Hepatocyte (in vitro differentiated cells): Measurements from ENCODE around the gene L1TD1. TPM values are rescaled to one million over a fixed set of nuclear protein-coding genes. Genes with fewer than 3 reads are reported as not detected.

Experiments
- DNase-seq: peaks from one replicate; pipeline ENCODE4 v3.0.0-alpha.2; 2016; ENCODE audit warnings: low spot score
- H2AFZ ChIP-seq: fragments of 200-600 bp; sonication (generic); 2 replicates; pipeline ENCODE4 v1.6.0; 2016; ENCODE audit warnings: antibody characterized with exemption, mild to moderate bottlenecking
- H3K27ac ChIP-seq: fragments of 200-600 bp; sonication (generic); 2 replicates; pipeline ENCODE4 v1.5.1; 2016; ENCODE audit warnings: mild to moderate bottlenecking
- H3K27me3 ChIP-seq: fragments of 200-600 bp; sonication (generic); 2 replicates; pipeline ENCODE4 v1.6.1; 2016
- H3K36me3 ChIP-seq: fragments of 200-600 bp; sonication (generic); replicated peaks from 2 replicates; pipeline ENCODE4 v1.5.1; 2016; ENCODE audit warnings: low read depth; ENCODE audit not compliant: insufficient read depth
- H3K4me1 ChIP-seq: fragments of 200-600 bp; sonication (generic); 2 replicates; pipeline ENCODE4 v1.5.1; 2016; ENCODE audit warnings: mild to moderate bottlenecking, moderate library complexity; ENCODE audit not compliant: insufficient read depth
- H3K4me2 ChIP-seq: fragments of 200-600 bp; sonication (generic); 2 replicates; pipeline ENCODE4 v1.6.0; 2016
- H3K4me3 ChIP-seq: fragments of 200-600 bp; sonication (generic); 2 replicates; pipeline ENCODE4 v1.5.1; 2016; ENCODE audit warnings: mild to moderate bottlenecking
- H3K79me2 ChIP-seq: fragments of 200-600 bp; sonication (generic); 2 replicates; pipeline ENCODE4 v1.6.0; 2017; ENCODE audit warnings: mild to moderate bottlenecking
- H3K9me2 ChIP-seq: fragments of 200-600 bp; sonication (generic); replicated peaks from 2 replicates; pipeline ENCODE4 v1.6.0; 2017; ENCODE audit warnings: mild to moderate bottlenecking; ENCODE audit not compliant: insufficient read depth
- H3K9me3 ChIP-seq: fragments of 200-600 bp; sonication (generic); 2 replicates; pipeline ENCODE4 v1.5.1; 2016; ENCODE audit warnings: low read depth, mild to moderate bottlenecking
- H4K20me1 ChIP-seq: fragments of 200-600 bp; sonication (generic); 2 replicates; pipeline ENCODE4 v1.6.0; 2016; ENCODE audit warnings: mild to moderate bottlenecking; ENCODE audit not compliant: insufficient read depth, poor library complexity, severe bottlenecking
- EZH2 ChIP-seq: fragments of 200-600 bp; sonication (generic); IDR thresholded peaks from 2 replicates; pipeline ENCODE4 v1.6.1; 2016; ENCODE audit warnings: antibody characterized with exemption, mild to moderate bottlenecking, borderline replicate concordance
- EZH2phosphoT487 ChIP-seq: fragments of 200-600 bp; sonication (generic); IDR thresholded peaks from one replicate; pipeline ENCODE4 v1.6.1; 2018; ENCODE audit warnings: antibody characterized with exemption, mild to moderate bottlenecking, low read depth, moderate library complexity; ENCODE audit not compliant: unreplicated experiment, severe bottlenecking
- whole genome bisulfite sequencing: methylation state at CpG from one replicate; pipeline ENCODE4 v1.1.6; 2016; ENCODE audit warnings: low lambda C conversion rate; ENCODE audit errors: missing lambda C conversion rate; 5-methylcytosine and 5-hydroxymethylcytosine counted together
- polyA plus RNA-seq: library from polyadenylated mRNA; unstranded; fragments of >200 nt; fragmentation: Nextera tagmentation; extraction: Ambion mirVana; gene quantifications from 2 replicates; pipeline ENCODE4 v1.2.1, GENCODE V29; 2016
- total RNA-seq: library from RNA; depleted of rRNA; stranded (reverse); fragments of >200 nt; gene quantifications from 2 replicates; pipeline ENCODE4 v1.2.3, GENCODE V29; 2014
- TF ChIP-seq, protein P1 (sequence below): fragments of 200-600 bp; sonication (generic); IDR thresholded peaks from 2 replicates; pipeline ENCODE4 v1.5.1; 2016; ENCODE audit warnings: antibody characterized with exemption, mild to moderate bottlenecking; ENCODE audit not compliant: poor library complexity

L1TD1 gene
- total and polyA plus RNA-seq, 2 experiments from 2014 or later, result 0.53 to 0.77 TPM

DNA sequence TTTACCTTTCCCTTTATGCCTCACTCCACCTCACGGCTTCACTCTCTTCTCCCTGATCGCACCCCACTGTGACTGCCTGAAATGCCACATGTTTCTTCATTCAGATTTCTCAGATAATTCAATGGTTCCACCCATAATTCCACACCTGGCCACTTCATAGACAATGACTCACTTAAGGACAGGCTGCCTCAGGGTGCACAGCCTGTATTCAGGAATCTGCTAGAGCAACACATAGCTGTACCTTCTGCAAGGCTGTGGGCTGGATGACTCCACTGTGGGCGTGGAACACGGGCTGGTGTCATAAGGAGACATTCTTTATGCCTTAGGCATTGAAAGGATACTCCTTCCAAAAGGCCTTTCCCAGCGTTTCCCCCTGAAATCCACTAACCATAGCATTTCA, 36.1 kb downstream of the L1TD1 start:
- no peak overlapping the region for H2AFZ ChIP-seq
- no peaks in the 10 kb centered on the region for H3K27me3 ChIP-seq
- peaks cover 6% of the 10 kb centered on the region for H3K4me1 ChIP-seq
- H3K36me3 ChIP-seq, result no peaks in the 10 kb centered on the region
- TF ChIP-seq EZH2phosphoT487 (no peak), EZH2 (no peak)
- TF ChIP-seq, protein P1, sequence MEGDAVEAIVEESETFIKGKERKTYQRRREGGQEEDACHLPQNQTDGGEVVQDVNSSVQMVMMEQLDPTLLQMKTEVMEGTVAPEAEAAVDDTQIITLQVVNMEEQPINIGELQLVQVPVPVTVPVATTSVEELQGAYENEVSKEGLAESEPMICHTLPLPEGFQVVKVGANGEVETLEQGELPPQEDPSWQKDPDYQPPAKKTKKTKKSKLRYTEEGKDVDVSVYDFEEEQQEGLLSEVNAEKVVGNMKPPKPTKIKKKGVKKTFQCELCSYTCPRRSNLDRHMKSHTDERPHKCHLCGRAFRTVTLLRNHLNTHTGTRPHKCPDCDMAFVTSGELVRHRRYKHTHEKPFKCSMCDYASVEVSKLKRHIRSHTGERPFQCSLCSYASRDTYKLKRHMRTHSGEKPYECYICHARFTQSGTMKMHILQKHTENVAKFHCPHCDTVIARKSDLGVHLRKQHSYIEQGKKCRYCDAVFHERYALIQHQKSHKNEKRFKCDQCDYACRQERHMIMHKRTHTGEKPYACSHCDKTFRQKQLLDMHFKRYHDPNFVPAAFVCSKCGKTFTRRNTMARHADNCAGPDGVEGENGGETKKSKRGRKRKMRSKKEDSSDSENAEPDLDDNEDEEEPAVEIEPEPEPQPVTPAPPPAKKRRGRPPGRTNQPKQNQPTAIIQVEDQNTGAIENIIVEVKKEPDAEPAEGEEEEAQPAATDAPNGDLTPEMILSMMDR, result no peak
- DNase-seq, result peak; percentile 35
- no peaks in the 10 kb centered on the region for H3K9me2 ChIP-seq
- WGBS, result 79% methylated on average over 5 of the region's 5 CpGs
- H3K4me3 ChIP-seq, result no peak overlapping the region
- no peaks in the 10 kb centered on the region for H4K20me1 ChIP-seq
- H3K27ac ChIP-seq, result no peak overlapping the region
- no peaks in the 10 kb centered on the region for H3K9me3 ChIP-seq
- H3K4me2 ChIP-seq, result no peak overlapping the region
- H3K79me2 ChIP-seq, result no peaks in the 10 kb centered on the region

DNA sequence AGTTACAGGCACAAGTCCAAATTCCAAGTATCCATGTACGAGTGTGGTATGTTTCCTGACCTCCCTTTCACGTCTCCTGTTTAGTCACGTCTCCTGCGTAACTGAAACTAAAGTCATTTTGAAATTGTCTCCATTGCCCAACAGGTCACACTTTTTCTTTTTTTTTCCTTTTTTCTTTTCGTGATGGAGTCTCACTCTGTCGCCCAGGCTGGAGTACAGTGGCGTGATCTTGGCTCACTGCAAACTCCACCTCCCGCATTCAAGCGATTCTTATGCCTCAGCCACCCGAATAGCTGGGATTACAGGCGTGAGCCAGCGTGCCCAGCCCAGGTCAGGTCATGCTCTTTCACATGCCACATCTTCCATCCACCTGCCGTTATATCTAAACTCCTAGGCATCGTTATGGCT, 38.2 kb downstream of the L1TD1 start:
- WGBS, result 91% methylated on average over 14 of the region's 14 CpGs
- Histone ChIP-seq H2AFZ (no peak overlapping the region), H3K4me2 (no peak overlapping the region), H3K9me2 (no peaks in the 10 kb centered on the region), H3K27me3 (no peaks in the 10 kb centered on the region), H3K27ac (no peak overlapping the region), H3K79me2 (no peaks in the 10 kb centered on the region), H3K36me3 (no peaks in the 10 kb centered on the region), H3K4me1 (peaks cover 6% of the 10 kb centered on the region), H3K4me3 (no peak overlapping the region), H3K9me3 (no peaks in the 10 kb centered on the region), H4K20me1 (no peaks in the 10 kb centered on the region)
- no peak for DNase-seq
- TF ChIP-seq EZH2phosphoT487 (no peak), EZH2 (no peak)
- TF ChIP-seq, protein P1, result no peak

DNA sequence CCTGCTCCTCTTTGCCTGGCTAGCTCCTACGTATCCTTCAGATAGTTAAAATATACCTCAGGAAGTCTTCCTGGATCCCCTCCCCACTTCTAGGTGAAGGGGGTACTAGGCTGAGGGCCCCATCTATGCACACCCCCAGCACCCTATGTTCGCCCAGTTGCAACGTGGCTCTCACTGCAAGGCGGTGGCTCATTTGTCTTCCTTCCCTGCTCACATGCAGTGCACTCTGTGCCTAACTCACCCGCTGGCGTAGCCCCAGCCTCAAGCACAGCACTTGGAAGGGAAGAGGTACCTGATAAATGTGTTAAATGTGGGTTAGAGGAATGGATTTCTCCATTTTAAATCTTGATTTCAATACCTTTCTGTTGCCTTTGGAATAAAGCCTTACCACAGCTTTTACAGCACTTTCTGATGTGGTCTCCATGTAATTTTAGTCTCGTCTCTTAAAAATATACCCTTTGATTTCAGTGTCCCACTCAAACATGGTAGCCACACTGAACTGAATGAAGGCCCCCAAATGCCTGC, 39.3 kb downstream of the L1TD1 start:
- no peak overlapping the region for H2AFZ ChIP-seq
- 96% methylated on average over 7 of the region's 7 CpGs for WGBS
- no peaks in the 10 kb centered on the region for H3K79me2 ChIP-seq
- no peak overlapping the region for H3K27ac ChIP-seq
- no peak overlapping the region for H3K4me2 ChIP-seq
- no peaks in the 10 kb centered on the region for H3K36me3 ChIP-seq
- no peaks in the 10 kb centered on the region for H3K9me2 ChIP-seq
- TF ChIP-seq, protein P1, result no peak
- TF ChIP-seq EZH2 (no peak), EZH2phosphoT487 (no peak)
- no peak for DNase-seq
- H3K4me1 ChIP-seq, result peaks cover 6% of the 10 kb centered on the region
- no peaks in the 10 kb centered on the region for H4K20me1 ChIP-seq
- H3K27me3 ChIP-seq, result no peaks in the 10 kb centered on the region
- no peak overlapping the region for H3K4me3 ChIP-seq
- no peaks in the 10 kb centered on the region for H3K9me3 ChIP-seq

DNA sequence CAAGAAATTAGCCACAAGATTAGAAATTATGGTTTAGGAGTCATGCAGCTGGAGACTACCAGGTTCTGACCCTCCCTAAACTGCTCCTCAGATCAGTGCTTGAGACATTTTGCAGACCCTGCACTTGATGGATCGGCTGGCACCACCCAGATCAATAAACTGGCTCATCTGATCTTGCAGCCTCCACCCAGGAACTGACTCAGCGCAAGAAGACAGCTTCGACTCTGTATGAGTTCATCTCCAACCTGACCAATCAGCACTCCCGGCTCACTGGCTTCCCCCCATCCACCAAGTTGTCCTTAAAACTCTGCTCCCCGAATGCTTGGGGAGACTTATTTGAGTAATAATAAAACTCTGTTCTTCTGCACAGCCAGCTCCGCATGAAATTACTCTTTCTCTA, 40.0 kb downstream of the L1TD1 start:
- H3K79me2 ChIP-seq, result no peaks in the 10 kb centered on the region
- H3K9me3 ChIP-seq, result no peaks in the 10 kb centered on the region
- no peaks in the 10 kb centered on the region for H3K36me3 ChIP-seq
- peaks cover 4% of the 10 kb centered on the region for H3K4me1 ChIP-seq
- 78% methylated on average over 6 of the region's 6 CpGs for WGBS
- no peak overlapping the region for H3K27ac ChIP-seq
- no peaks in the 10 kb centered on the region for H4K20me1 ChIP-seq
- H3K27me3 ChIP-seq, result no peaks in the 10 kb centered on the region
- no peaks in the 10 kb centered on the region for H3K9me2 ChIP-seq
- H3K4me2 ChIP-seq, result no peak overlapping the region
- DNase-seq, result no peak
- TF ChIP-seq EZH2, result no peak
- TF ChIP-seq, protein P1, result no peak
- TF ChIP-seq EZH2phosphoT487, result no peak
- H3K4me3 ChIP-seq, result no peak overlapping the region
- H2AFZ ChIP-seq, result no peak overlapping the region
